Thoracic aorta (tissue), 2 donors: ENCODE data around the gene DMD. TPM values are rescaled to one million over a fixed set of nuclear protein-coding genes. Genes with fewer than 3 reads are reported as not detected.

Experiments used
- ATAC-seq: fragments of 150-250 bp; one replicate; pipeline ENCODE4 v1.8.0; 2017; ENCODE audit warnings: low read depth; ENCODE audit not compliant: insufficient number of reproducible peaks, low FRiP score
- DNase-seq: peaks from one replicate; pipeline ENCODE4 v3.0.0-alpha.2; 2020; ENCODE audit warnings: low spot score
- H3K27ac ChIP-seq, 2 donors: fragments of 200-600 bp; sonication (generic); 1 replicate in 1 of 2; 2 replicates in 1 of 2; pipeline ENCODE4 v1.5.1; 2016; ENCODE audit warnings: mild to moderate bottlenecking in 2 of 2, moderate library complexity in 2 of 2
- H3K27me3 ChIP-seq: fragments of 200-600 bp; sonication (generic); replicated peaks from 2 replicates; pipeline ENCODE4 v1.6.0; 2016; ENCODE audit warnings: mild to moderate bottlenecking; ENCODE audit not compliant: insufficient read depth
- H3K36me3 ChIP-seq: fragments of 200-600 bp; sonication (generic); one replicate; pipeline ENCODE4 v1.5.1; 2016
- H3K4me1 ChIP-seq, 2 donors: fragments of 200-600 bp; sonication (generic); 1 replicate in 1 of 2; 2 replicates in 1 of 2; pipeline versions ENCODE4 v1.5.1 to v1.6.0; 2016; ENCODE audit warnings: low read depth in 2 of 2, mild to moderate bottlenecking in 1 of 2; ENCODE audit not compliant: control insufficient read depth in 1 of 2
- H3K4me3 ChIP-seq: fragments of 200-600 bp; sonication (generic); 2 replicates; pipeline ENCODE4 v1.5.1; 2016; ENCODE audit warnings: mild to moderate bottlenecking
- H3K9me3 ChIP-seq: fragments of 200-600 bp; sonication (generic); 2 replicates; pipeline ENCODE4 v1.5.1; 2016
- total RNA-seq, 2 donors: library from RNA; depleted of rRNA; stranded (reverse); fragments of >200 nt; gene quantifications; one replicate each; pipeline versions ENCODE4 v1.1.0 to v1.2.3, GENCODE V29; 2016
- TF ChIP-seq, protein P1 (sequence below): fragments of 200-600 bp; sonication (generic); IDR thresholded peaks from one replicate; pipeline ENCODE4 v1.5.1; 2019; ENCODE audit warnings: antibody characterized with exemption

The DMD gene
- total RNA-seq, 2 donors from 2014 or later, result 224 to 233 TPM

DNA sequence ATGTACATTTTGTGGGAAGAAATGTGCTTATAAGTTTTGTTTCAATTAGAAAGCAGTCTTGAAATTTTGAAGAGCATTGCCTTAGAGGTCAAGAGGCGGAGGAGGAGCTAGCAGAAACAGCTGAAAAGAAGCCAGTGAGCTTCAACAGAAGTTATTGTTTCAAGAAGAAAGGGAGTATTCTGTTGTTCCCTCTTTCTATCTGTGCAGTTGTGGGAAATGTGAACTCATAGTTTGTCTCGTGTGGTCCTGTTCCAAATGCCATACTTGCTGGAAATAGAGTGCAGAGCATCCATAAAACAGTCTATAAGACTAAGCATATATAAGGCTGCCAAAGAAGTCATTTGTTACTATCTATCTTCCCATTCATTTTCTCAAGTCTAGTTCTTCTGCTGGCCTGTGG lies 1015.7 kb downstream of the DMD start:
- no peaks in the 10 kb centered on the region for H3K4me1 ChIP-seq
- TF ChIP-seq, protein P1, sequence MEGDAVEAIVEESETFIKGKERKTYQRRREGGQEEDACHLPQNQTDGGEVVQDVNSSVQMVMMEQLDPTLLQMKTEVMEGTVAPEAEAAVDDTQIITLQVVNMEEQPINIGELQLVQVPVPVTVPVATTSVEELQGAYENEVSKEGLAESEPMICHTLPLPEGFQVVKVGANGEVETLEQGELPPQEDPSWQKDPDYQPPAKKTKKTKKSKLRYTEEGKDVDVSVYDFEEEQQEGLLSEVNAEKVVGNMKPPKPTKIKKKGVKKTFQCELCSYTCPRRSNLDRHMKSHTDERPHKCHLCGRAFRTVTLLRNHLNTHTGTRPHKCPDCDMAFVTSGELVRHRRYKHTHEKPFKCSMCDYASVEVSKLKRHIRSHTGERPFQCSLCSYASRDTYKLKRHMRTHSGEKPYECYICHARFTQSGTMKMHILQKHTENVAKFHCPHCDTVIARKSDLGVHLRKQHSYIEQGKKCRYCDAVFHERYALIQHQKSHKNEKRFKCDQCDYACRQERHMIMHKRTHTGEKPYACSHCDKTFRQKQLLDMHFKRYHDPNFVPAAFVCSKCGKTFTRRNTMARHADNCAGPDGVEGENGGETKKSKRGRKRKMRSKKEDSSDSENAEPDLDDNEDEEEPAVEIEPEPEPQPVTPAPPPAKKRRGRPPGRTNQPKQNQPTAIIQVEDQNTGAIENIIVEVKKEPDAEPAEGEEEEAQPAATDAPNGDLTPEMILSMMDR, result no peak
- H3K4me3 ChIP-seq, result no peak overlapping the region
- no peaks in the 10 kb centered on the region for H3K27me3 ChIP-seq
- no peak for DNase-seq
- no peak overlapping the region for H3K27ac ChIP-seq
- H3K36me3 ChIP-seq, result no peaks in the 10 kb centered on the region
- ATAC-seq, result no peak
- H3K9me3 ChIP-seq, result no peaks in the 10 kb centered on the region

DNA sequence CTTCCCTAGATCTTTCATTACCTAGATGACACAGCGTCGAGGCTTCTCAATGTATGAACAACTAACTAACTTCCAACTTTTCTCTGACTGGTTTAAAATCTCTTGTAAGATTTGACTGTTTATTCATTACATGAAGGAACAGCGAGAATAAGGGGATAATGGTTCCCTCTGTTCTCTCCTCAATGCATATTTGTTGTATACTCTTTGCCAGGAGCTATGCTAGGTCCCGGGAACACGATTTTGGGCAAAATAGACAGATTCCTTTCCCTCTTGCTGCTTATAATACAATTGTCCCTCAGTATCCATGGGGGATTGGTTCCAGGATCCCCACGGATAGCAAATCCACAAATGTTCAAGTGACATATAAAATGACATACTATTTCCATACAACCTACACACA lies 1020.0 kb downstream of the DMD start:
- Histone ChIP-seq H3K36me3 (no peaks in the 10 kb centered on the region), H3K9me3 (no peaks in the 10 kb centered on the region), H3K4me3 (no peak overlapping the region), H3K27me3 (no peaks in the 10 kb centered on the region), H3K27ac (no peak overlapping the region), H3K4me1 (no peaks in the 10 kb centered on the region)
- no peak for ATAC-seq
- TF ChIP-seq, protein P1, result no peak
- DNase-seq, result no peak

DNA sequence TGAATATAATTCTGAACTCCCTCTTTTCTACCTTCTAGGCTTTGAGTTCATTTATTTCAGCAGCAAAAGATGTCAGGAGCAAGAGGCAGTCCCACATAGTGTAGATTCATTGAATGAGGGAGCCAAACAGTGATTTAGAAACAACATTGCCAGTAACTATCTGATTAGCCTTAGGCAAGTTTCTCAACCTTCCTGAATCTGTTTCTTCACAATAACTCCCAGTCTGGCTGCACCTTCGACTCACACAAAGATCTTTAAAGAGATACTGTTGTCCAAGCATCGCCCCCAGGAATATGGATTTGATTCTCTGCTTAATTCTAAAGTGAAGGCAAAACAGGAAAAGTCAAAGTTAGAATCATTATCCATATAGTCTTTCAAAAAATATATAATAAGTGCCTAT lies 1026.2 kb downstream of the DMD start:
- no peaks in the 10 kb centered on the region for H3K4me1 ChIP-seq
- no peaks in the 10 kb centered on the region for H3K9me3 ChIP-seq
- H3K27me3 ChIP-seq, result no peaks in the 10 kb centered on the region
- TF ChIP-seq, protein P1, result no peak
- H3K4me3 ChIP-seq, result no peak overlapping the region
- H3K27ac ChIP-seq, result no peak overlapping the region
- ATAC-seq (no peak), DNase-seq (no peak)
- no peaks in the 10 kb centered on the region for H3K36me3 ChIP-seq

DNA sequence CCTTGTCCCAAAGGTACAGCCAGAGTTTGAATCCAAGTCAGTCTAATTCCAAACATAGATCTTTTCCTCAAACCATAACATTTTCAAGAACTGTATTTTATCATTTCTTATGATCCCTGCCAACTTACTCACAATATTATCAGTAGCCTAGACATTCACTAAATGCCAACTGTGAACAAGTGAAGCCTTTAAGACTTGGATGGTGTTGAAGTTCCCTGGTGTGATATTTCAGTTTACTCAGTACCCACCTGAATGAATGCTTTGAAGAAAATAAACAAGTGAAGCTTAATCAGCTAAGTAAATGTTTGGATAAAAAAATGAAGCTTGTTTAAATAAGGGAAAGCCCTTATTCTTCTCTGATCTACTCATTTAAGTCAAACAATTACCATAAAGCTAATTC lies 1028.3 kb downstream of the DMD start:
- Histone ChIP-seq H3K27ac (no peak overlapping the region), H3K9me3 (no peaks in the 10 kb centered on the region), H3K4me3 (no peak overlapping the region), H3K4me1 (no peaks in the 10 kb centered on the region), H3K36me3 (no peaks in the 10 kb centered on the region), H3K27me3 (no peaks in the 10 kb centered on the region)
- TF ChIP-seq, protein P1, result no peak
- DNase-seq (no peak), ATAC-seq (no peak)

DNA sequence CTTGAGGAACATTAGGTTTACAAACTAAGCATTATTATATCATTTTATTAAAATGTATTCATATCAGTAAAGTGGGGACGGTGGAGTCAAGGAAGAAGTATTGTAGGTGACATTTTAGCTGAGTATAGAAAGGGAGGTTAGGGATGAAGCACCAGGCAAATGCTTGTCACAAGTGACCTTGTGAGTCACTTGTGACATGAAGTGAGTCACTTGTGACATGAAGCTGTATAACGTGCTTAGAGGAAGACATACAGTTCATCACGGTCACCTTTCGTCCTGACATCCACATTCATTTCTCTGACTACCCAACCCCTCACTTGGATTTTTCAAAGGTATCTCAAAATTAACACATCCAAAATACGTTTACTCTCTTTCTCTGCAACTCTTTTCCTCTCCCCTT lies 1034.8 kb downstream of the DMD start:
- H3K27me3 ChIP-seq, result no peaks in the 10 kb centered on the region
- H3K36me3 ChIP-seq, result no peaks in the 10 kb centered on the region
- H3K9me3 ChIP-seq, result no peaks in the 10 kb centered on the region
- H3K27ac ChIP-seq, result no peak overlapping the region
- no peak overlapping the region for H3K4me3 ChIP-seq
- DNase-seq, result no peak
- H3K4me1 ChIP-seq, result no peaks in the 10 kb centered on the region
- no peak for ATAC-seq
- TF ChIP-seq, protein P1, result no peak
